Right lobe of liver (tissue), 4 donors: ENCODE data around the gene HK1.

Source experiments
- POLR2A ChIP-seq: fragments of 450-650 bp; IDR thresholded peaks from one replicate; pipeline ENCODE4 v1.6.1; 2017; ENCODE audit warnings: antibody characterized with exemption, mild to moderate bottlenecking
- TF ChIP-seq, protein P1 (sequence below), 4 donors: fragments of 200-600 bp in 3 of 4; fragments of 450-650 bp in 1 of 4; IDR thresholded peaks; one replicate each; pipeline versions ENCODE4 v1.5.1 to v1.8.0; 2016 to 2022; ENCODE audit warnings: antibody characterized with exemption in 4 of 4, mild to moderate bottlenecking in 2 of 4
- donor health status: DM: no; HTN: no; CAD: no.
- donor health status: DM: no; HTN: no; CAD: no.
- donor health status: DM: no; HTN: yes; CAD: no.

DNA sequence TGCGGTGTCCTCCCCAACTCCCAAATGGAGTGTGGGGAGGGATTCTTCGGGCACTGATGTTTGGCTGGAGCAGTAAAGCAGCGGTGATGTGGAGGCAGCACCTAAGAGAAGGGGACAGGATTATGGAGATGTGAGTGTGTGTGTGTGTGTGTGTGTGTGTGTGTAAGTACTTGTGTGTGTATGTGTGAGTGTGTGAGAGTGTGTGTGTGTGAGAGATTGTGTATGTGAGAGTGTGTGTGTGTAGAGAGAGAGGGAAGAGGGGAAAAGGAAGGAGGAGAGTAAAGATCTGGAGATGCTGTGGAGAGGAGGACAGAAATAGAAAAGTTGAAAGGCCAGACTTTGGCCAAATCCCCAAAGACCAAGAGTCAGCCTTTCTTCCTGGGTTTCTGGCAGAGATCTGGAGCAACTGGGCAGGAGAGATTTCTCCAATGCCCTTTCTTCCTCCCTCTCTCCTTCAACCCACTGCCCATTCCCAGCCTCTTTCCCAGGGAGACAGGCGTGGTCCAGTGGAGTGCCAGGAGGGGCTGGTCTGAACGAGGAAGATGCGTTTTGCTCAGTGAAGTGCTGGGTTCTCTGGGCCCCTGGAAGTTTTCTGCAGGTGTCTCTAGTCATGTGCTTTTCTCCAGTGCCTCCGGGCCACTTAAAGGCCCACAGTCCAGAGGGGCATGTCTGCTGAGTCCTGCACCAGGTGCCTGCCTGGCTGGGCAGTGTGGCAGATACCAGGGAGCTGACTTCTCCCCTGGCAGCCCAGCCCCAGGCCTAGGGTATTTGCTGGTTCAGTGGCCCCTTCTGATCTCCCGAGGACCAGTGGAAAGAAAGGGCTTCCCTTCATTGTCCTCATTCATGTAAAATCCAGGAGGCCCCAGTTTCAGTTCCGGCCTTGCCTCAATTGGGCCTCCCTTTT lies 60.5 kb downstream of the HK1 start:
- TF ChIP-seq, protein P1, sequence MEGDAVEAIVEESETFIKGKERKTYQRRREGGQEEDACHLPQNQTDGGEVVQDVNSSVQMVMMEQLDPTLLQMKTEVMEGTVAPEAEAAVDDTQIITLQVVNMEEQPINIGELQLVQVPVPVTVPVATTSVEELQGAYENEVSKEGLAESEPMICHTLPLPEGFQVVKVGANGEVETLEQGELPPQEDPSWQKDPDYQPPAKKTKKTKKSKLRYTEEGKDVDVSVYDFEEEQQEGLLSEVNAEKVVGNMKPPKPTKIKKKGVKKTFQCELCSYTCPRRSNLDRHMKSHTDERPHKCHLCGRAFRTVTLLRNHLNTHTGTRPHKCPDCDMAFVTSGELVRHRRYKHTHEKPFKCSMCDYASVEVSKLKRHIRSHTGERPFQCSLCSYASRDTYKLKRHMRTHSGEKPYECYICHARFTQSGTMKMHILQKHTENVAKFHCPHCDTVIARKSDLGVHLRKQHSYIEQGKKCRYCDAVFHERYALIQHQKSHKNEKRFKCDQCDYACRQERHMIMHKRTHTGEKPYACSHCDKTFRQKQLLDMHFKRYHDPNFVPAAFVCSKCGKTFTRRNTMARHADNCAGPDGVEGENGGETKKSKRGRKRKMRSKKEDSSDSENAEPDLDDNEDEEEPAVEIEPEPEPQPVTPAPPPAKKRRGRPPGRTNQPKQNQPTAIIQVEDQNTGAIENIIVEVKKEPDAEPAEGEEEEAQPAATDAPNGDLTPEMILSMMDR (IDR thresholded peaks at IDR 0.05): no peak
- TF ChIP-seq POLR2A: no peak
